Stimulated activated CD4-positive, alpha-beta T cell treated with anti-CD3 and anti-CD28 coated beads, TNF-alpha, amount 100 ng/mL, for 4 hours (primary cell): ENCODE results near the gene ACE2.

Source experiments
- DNase-seq, 3 experiments: peaks; one replicate each; pipeline ENCODE4 v3.0.0-alpha.2; 2020; ENCODE audit warnings: low read depth in 3 of 3

The ACE2 gene

DNA sequence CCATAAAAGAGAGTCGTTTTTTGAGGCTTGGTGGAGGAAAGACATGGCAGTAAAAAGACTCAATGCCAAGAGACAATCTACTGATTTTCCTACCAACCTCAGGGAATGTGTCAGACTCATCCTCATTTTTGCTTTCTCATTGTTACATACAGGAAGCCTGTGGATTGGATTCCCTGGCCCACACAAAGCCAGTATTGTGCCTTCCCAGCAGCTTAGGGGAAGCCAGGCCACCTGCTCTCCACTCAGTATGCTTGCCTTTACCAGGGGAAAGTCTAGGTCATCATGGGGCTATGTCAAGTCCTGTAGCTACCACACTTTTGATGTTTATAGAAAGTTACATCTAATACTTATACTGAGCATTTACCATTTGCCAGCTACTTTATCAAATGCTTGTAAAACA lies 89.2 kb downstream of the ACE2 start:
- no peak for DNase-seq
